Endometrium (tissue), 2 donors: ENCODE data around the gene ERCC6L2.

Experiments
- FAIRE-seq: peaks from 2 replicates; lab custom pipeline; 2012; peaks lifted over from hg19 to GRCh38; lab: Jason Lieb, UNC
- donor health status: control.
- donor health status: control.

The ERCC6L2 gene

DNA sequence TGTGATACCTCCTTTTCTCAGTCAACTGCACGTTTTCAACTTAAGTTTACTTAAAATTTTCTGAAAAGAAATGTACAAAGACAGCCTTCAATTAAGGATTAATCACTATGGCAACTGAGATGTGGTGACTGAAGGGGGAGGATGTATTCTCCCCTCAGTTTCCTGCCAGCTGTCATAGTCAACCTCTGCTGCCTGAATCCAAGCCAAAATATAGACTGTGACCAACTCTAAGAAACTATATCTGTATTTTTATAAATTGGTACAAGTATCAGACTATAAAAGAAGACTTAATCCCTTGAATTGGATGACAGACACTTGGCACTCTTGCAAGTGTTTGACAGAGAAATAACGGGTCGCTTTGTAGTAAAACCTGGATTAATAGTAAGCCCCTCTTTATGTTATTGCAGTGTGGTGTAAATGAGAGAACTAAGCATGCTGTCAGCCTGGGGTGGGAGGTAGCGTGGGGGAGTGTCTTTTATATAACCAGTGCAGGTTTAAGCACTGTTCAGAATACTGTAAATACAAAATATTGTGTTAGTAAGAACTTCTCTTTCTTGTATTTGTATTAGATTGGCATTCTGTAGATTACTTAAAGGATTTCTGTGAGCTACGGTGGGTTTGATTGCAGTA, 106.4 kb downstream of the ERCC6L2 start:
- no peak for FAIRE-seq

- FAIRE-seq = no peak
Observed at GRCh38 chr9:95985440-95986055, 110.1 kb downstream of the ERCC6L2 start.

- FAIRE-seq = no peak
Observed at GRCh38 chr9:95989297-95989696, 113.8 kb downstream of the ERCC6L2 start.

DNA sequence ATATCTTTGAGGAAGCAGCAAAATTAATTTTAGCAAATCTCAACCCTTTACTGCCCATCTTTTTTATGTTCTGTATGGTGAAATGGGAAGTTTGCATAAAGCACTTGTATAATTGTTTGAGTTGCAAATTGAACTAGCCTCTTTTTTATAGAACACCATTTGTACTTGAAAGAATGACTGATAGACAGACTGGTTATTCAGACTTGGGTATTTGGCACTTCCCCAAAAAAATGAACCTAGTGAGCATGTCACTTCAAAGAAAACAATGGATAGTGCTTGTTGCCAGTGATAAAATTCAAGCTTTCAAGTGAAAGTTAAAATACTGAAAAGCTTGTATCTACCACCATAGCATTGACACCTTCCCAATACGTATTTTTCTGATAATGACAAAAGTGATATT, 115.8 kb downstream of the ERCC6L2 start:
- FAIRE-seq = no peak

DNA sequence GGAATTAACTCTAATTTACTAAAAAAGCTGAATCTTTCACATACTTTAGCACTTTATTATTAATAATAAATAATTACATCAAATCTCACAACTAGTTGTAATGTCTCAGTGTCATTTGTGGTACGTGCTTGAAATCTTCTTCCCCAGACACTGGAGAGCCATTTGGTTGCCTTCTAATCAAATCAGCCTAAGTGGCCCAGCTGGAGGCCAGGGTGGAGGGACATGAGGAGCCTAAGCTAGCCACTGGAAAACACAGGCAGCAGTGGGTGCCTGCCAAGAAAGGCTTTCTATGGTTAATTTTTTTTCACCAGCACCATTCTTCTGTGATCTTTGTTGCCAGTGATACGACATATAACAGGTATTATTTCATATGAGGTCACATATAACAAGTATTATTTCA, 117.0 kb downstream of the ERCC6L2 start:
- no peak for FAIRE-seq

- FAIRE-seq = no peak
Observed at GRCh38 chr9:95993337-95993736, 117.8 kb downstream of the ERCC6L2 start.

DNA sequence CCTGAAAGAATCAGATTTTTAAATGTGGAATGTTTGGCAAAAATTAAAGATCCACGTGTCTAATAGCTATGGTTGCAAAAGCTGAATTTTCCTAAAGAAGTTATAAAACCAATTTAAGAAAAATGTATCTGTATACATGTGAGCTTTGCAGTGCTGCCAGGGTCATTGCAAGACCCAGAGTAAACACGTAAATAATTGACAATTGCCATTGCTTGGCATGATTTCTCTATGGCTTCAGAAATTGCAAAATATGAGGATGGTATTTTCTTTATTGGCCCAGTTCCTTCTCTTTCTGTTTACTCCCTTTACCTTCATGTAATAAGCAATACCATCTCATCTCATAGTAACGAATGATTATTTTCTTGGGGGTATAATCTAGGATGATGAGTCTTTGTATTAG, 123.9 kb downstream of the ERCC6L2 start:
- no peak for FAIRE-seq

DNA sequence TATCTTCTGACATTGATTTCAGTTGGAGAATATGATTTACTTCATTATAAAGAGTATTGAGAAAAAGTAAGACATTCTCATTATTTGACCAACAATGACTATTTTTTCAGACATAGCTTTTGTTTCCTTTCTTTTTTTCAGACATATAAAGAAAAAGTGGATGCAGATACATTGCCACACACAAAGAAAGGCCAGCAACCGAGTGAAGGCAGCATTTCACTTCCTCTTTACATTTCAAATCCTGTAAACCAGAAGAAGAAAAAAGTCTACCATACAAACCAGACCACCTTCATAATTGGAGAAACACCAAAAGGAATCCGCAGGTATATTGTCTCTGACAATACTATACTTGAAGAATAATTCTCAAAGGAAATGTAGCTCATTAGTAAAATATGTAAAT, 128.9 kb downstream of the ERCC6L2 start:
- FAIRE-seq = no peak

DNA sequence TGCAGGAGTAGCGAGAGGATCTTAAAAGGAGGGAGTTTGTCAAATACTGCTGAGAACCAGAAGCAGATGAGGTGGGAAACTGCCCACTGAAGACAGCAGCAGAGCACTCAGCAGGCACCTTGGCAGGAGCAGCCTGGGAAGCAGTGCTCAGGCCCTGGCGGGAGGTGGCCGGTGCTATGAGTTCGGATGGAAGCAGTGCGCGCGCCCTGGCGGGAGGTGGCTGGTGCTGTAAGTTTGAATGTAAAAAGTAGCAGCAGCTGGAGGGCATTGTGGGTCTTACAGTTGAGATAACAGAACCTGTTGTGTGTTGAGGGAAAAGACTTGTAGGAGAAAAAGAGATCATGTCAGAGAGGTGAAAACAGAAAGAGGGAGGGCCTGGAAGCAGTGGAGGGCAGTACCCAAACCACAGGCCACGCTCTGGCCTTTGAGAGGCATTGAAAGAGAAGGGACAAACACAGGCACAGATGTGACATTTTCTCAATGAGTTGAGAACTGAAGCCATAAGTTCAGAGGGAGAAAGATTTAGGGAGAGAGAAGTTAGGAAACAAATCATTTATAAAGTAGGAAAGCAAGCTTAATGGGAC, 130.9 kb downstream of the ERCC6L2 start:
- no peak for FAIRE-seq

DNA sequence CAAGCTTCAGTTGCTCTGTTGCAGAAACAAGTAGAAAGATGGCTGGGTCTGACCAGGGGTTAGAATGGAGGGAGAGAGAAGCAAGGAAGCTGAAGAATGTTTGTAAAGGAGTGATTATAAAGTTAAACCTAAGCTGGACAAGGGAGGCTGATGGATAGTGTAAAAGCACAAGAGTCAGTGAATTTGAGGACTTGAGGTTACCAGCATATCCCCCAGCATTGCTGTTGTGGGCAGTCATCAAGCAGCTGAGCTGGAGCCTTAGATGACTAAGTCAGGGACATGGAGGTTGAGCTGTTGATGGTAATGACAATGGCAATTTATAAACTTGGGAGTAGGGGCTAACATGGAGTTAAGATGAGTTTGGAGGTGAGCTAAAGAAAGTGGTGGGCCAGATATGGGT, 131.5 kb downstream of the ERCC6L2 start:
- no peak for FAIRE-seq

GRCh38 chr9:96008502-96009222, 133.2 kb downstream of the ERCC6L2 start:
- FAIRE-seq = no peak

- FAIRE-seq = no peak
Observed at GRCh38 chr9:96009223-96009602, 133.7 kb downstream of the ERCC6L2 start.

DNA sequence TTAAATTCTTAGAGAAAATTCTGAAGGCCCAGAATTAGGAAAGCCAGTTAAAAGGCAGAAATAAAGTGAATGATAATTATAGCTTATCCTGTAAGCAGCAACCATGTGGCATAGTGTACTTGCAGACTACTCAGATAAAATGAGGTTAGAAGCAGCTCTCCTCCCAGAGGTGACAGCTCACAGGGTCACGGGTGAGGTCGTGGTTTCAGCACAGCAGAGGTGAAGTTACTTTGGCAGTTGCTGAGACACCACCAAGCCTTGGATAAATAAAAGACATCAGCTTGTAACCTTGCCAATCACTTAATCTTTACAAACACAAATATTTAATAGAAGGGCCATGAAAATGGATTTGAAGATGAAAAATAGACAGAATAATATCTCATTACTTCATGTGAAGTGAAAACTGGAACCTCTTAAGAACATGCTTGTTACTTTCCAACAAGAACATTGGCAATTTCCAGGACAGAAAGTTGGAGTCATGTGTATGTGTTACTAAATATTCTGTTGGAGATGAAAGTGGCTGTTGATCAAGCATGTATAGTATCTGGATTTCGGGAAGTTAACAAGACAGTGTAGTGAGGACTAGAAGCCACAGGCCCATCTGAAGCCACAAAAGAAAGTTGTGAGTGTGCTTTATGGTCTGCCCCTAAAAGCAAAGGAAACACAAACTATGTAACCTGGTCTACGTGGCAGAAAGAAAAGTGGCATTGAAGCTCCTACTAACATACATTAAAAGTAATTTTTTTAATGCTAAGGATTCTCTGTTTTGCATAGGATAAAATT, 134.4 kb downstream of the ERCC6L2 start:
- FAIRE-seq = no peak

DNA sequence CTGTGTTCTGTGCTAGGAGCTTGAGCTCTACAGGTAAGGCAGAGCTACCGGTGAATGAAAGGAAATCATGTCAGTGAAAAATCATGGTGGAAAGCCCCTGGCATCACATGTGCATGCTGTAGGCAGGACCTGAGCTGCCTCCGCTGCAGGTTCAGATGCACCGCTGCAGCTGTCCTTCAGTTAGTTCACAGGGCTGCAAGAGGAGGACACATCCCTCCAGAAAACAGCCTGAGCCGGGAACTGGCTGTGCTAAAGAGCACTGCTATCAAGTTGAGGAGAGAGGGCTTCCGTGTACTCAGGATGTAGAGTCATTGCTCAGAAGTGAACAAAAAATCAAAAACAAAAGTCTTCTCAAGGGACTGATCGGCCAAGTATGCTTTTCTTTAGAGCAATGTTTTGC, 138.6 kb downstream of the ERCC6L2 start:
- FAIRE-seq = no peak

- FAIRE-seq = no peak
Observed at GRCh38 chr9:96015876-96016686, 140.6 kb downstream of the ERCC6L2 start.
